Right ventricle myocardium superior (tissue), 1 donor: ENCODE results near the gene KIF16B. TPM values are rescaled to one million over a fixed set of nuclear protein-coding genes. Genes with fewer than 3 reads are reported as not detected.
"Not testable (repeated sequence)": the region's sequence is repeated elsewhere in the genome, so short reads cannot be mapped to it uniquely, and the experiment has no call there.

ENCODE experiments used
- ATAC-seq: fragments of 200-7000 bp; cut with Tn5 transposase; one replicate; pipeline ENCODE4 v1.9.1; 2020; ENCODE audit warnings: mild to moderate bottlenecking; ENCODE audit not compliant: poor library complexity
- DNase-seq: peaks from one replicate; pipeline ENCODE4 v3.0.0-alpha.2; 2020
- intact Hi-C: fragments of 100-400 bp; cut with DNase I; formaldehyde crosslinking; loops from one replicate; pipeline ENCODE4 v1.11.2; 2022
- total RNA-seq: library from RNA; stranded (reverse); fragmentation: NEBNext Ultra II Directional; extraction: Animal tissue kit (Norgen Biotek cat#: 25700); gene quantifications from one replicate; pipeline ENCODE4 v1.2.1, GENCODE V29; 2021
- donor health status: DM: no; HTN: yes; CAD: no; lungs with severe emphysema.

KIF16B gene
- total RNA-seq, 1 donor from 2014 or later, result 18.3 TPM

GRCh38 chr20:16265334-16265733, 307.9 kb downstream of the KIF16B start:
- no peak for ATAC-seq
- no peak for DNase-seq
- intact Hi-C loops, result no loop called here

- ATAC-seq (no peak), DNase-seq (no peak)
- intact Hi-C loops, result no loop called here
Measured at GRCh38 chr20:16263582-16263981, 309.7 kb downstream of the KIF16B start.

- intact Hi-C loops, result no loop called here
- DNase-seq, result no peak
- ATAC-seq, result no peak
Measured at GRCh38 chr20:16262594-16262993, 310.7 kb downstream of the KIF16B start.

- ATAC-seq (no peak), DNase-seq (no peak)
- intact Hi-C loops, result no loop called here
Measured at GRCh38 chr20:16261733-16262273, 311.4 kb downstream of the KIF16B start.

DNA sequence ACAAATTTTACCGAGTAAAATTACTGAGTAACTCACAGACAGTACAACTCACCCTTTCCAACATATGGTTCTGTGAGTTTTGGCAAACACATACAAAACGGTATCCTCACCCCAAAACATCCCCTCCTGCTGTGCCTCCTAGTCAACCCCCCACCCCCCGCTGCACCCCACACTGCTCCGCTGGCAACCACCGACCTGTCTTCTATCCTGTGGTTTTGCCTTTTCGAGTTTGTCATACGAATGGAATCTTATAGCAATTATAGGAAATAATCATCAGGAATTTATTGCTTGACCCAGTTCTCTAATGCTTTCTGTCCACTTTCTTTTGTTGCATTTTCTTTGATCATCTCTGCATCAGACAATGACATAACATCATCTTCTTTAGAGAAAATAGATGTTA, 312.3 kb downstream of the KIF16B start:
- intact Hi-C loops, result no loop called here

GRCh38 chr20:16260133-16260532, 313.1 kb downstream of the KIF16B start:
- intact Hi-C loops, result not testable (repeated sequence)

More for the DNA sequence above, 312.3 kb downstream of the KIF16B start:
- DNase-seq (no peak), ATAC-seq (no peak)

GRCh38 chr20:16258766-16259165, 314.5 kb downstream of the KIF16B start:
- intact Hi-C loops, result no loop called here
- ATAC-seq (no peak), DNase-seq (no peak)

More at GRCh38 chr20:16260133-16260532, 313.1 kb downstream of the KIF16B start:
- not testable (repeated sequence) for ATAC-seq, DNase-seq

DNA sequence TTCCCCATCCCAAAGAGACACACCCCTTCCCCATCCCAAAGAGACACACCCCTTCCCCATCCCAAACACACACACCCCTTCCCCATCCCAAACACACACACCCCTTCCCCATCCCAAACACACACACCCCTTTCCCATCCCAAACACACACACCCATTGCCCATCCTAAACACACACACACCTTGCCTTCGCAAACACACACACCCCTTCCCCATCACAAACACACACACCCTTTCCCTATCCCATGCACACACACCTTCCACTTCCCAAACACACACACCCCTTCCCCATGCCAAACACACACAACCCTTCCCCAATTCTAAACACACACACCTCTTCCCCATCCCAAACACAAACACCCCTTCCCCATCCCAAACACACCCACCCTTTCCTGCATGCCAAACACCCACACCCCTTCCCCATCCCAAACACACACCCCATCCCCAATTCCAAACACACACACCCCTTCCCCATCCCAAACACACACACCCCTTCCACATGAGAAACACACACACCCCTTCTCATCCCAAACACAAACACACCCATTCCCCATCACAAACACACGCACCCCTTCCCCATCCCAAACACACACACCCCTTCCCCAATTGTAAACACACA, 315.3 kb downstream of the KIF16B start:
- ATAC-seq (no peak), DNase-seq (no peak)
- intact Hi-C loops, result no loop called here

GRCh38 chr20:16257021-16257420, 316.2 kb downstream of the KIF16B start:
- DNase-seq (no peak), ATAC-seq (no peak)
- intact Hi-C loops, result no loop called here

- intact Hi-C loops, result loop anchor here (10.0 kb wide), 1 partner anchor 402 kb away; no protein-coding TSS in a partner anchor
- DNase-seq (no peak), ATAC-seq (no peak)
Measured at GRCh38 chr20:16246870-16247269, 326.4 kb downstream of the KIF16B start.

- DNase-seq, result no peak
- no peak for ATAC-seq
- intact Hi-C loops, result loop anchor here (10.0 kb wide), 1 partner anchor 401 kb away; no protein-coding TSS in a partner anchor
Measured at GRCh38 chr20:16246291-16246690, 327.0 kb downstream of the KIF16B start.

GRCh38 chr20:16245879-16246278, 327.4 kb downstream of the KIF16B start:
- DNase-seq (no peak), ATAC-seq (no peak)
- intact Hi-C loops, result loop anchor here (10.0 kb wide), 1 partner anchor 401 kb away; no protein-coding TSS in a partner anchor

DNA sequence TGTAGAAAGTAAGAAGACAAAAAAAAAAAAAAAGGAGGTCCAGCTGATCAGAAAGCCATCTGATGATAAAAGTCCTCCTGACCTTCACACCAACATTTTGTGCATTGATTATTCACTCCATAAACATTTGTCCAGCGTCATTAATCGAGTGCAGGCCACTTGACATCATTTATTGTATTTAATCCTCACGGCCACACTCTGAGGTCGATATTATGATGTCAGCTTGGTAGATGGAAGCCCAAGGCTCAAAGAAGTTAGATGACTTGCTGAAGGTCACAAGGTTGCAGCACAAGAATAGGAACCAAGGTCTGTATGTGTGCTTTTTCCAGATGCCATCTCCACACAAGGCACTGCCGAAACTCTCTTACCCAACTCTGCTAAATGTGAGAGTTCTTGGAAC, 328.4 kb downstream of the KIF16B start:
- ATAC-seq (no peak), DNase-seq (no peak)
- intact Hi-C loops, result loop anchor here (10.0 kb wide), 1 partner anchor 400 kb away; no protein-coding TSS in a partner anchor

- no peak for DNase-seq
- peak; percentile 70 for ATAC-seq
- intact Hi-C loops, result loop anchor here (10.0 kb wide), 1 partner anchor 399 kb away; no protein-coding TSS in a partner anchor
Measured at GRCh38 chr20:16243470-16243869, 329.8 kb downstream of the KIF16B start.

- DNase-seq, result no peak
- peak; percentile 87 for ATAC-seq
- intact Hi-C loops, result loop anchor here (10.0 kb wide), 1 partner anchor 397 kb away; no protein-coding TSS in a partner anchor
Measured at GRCh38 chr20:16241911-16242310, 331.3 kb downstream of the KIF16B start.

DNA sequence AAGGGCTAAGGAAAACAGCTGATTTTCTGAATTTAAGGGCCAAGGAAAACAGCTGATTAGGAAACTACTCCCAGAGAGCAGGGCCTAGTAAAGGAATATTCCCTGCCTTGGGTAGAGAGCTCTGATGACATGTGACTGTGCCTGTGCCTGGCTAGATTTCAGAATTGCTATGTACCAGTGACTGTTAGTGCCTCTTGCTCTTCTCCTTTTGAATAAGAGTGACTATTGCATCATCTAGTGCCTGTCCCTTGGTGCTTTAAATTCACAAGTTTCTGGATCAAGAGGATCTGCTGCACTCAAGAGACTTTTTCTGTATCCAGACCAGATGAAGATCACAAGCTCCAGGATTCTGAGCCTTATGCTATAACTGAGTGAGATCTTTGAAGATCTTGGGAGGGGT, 332.9 kb downstream of the KIF16B start:
- DNase-seq (no peak), ATAC-seq (no peak)
- intact Hi-C loops, result loop anchor here (10.0 kb wide), 1 partner anchor 396 kb away; no protein-coding TSS in a partner anchor

- DNase-seq, result no peak
- ATAC-seq, result no peak
- intact Hi-C loops, result no loop called here
Measured at GRCh38 chr20:16236589-16237241, 336.5 kb downstream of the KIF16B start.

DNA sequence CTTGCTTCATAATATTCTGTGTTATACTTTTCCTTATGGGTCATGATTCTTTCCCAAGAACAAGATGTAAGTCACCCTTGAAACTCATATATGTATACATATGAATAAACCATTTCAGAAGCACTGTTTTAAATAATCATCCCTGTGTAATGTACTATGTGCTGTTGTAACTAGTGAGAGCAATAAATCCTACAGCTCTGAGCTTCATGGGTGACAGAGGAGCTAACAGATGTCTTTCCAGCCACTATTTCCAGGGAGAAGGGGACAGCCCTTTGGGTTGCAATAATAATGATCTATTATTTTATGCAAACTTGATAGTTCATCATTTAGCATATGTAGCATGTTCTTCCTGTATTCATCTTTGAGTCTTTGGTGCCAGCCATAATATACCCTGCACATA, 342.8 kb downstream of the KIF16B start:
- ATAC-seq (no peak), DNase-seq (no peak)
- intact Hi-C loops, result no loop called here

DNA sequence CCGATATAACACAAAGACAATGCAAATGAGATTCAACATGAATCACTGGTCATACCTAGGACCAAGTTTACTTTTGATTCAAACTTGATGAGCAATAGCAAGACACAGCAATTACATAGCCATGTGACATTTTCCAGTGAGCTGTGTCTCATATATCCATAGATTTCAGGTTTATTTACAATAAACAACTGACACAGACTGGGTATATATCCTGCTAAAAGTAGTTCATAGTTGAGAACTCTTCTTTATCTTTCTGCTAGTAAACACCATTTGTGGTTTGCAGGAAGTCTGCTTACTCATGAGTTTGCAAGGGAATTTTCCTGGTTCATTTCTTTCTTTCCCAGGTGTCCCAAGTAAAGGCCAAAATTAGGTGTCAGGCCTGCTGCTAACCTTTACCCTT, 343.4 kb downstream of the KIF16B start:
- ATAC-seq, result no peak
- DNase-seq, result no peak
- intact Hi-C loops, result no loop called here

GRCh38 chr20:16228722-16229121, 344.5 kb downstream of the KIF16B start:
- intact Hi-C loops, result no loop called here
- no peak for ATAC-seq

More at GRCh38 chr20:16228722-16229121, 344.5 kb downstream of the KIF16B start:
- DNase-seq, result no peak
